K562 (cell line): Measurements from ENCODE around the gene MEIKIN. TPM values are rescaled to one million over a fixed set of nuclear protein-coding genes. Genes with fewer than 3 reads are reported as not detected.

Experiments used
- ARID3B ChIP-seq: fragments of 250-450 bp; sonication (Bioruptor Pico); IDR thresholded peaks from 2 replicates; pipeline ENCODE4 v1.4.0; 2020; ENCODE audit warnings: borderline replicate concordance
- BDP1 ChIP-seq: IDR thresholded peaks from 3 replicates; pipeline ENCODE4 v1.6.1; 2011; ENCODE audit not compliant: insufficient read length, insufficient read depth
- CBX1 ChIP-seq: sonication (generic); IDR thresholded peaks from 2 replicates; pipeline ENCODE4 v1.6.1; 2016; ENCODE audit warnings: antibody characterized with exemption, low read depth, mild to moderate bottlenecking
- CC2D1A ChIP-seq: fragments of 450-650 bp; IDR thresholded peaks from 2 replicates; pipeline ENCODE4 v1.6.1; 2017; ENCODE audit warnings: mild to moderate bottlenecking
- E2F1 ChIP-seq: sonication (generic); formaldehyde crosslinking; IDR thresholded peaks from 2 replicates; pipeline ENCODE4 v1.8.1; 2023; ENCODE audit warnings: mild to moderate bottlenecking, missing genetic modification reagents, moderate library complexity
- EP400 ChIP-seq: fragments of 450-650 bp; IDR thresholded peaks from 2 replicates; pipeline ENCODE4 v1.6.1; 2017; ENCODE audit warnings: antibody characterized with exemption, mild to moderate bottlenecking, moderate library complexity
- ETV1 ChIP-seq: fragments of 450-650 bp; conservative IDR thresholded peaks from 2 replicates; pipeline ENCODE4 v1.6.1; 2016; ENCODE audit warnings: missing genetic modification characterization, control low read depth, low read depth, missing compliant biosample characterization
- FOSL1 ChIP-seq: fragments of 200-800 bp; sonication (Bioruptor generic); conservative IDR thresholded peaks from 2 replicates; pipeline ENCODE4 v1.6.1; 2016; ENCODE audit warnings: missing genetic modification characterization, missing compliant biosample characterization
- HMG20A ChIP-seq: fragments of 450-650 bp; formaldehyde crosslinking; conservative IDR thresholded peaks from 2 replicates; pipeline ENCODE4 v1.4.0; 2020; ENCODE audit warnings: mild to moderate bottlenecking, mixed read lengths
- IRF1 ChIP-seq: sonication (generic); formaldehyde crosslinking; IDR thresholded peaks from 2 replicates; pipeline ENCODE4 v1.8.0; 2022; ENCODE audit warnings: missing genetic modification reagents, mild to moderate bottlenecking, borderline replicate concordance
- NR0B1 ChIP-seq: fragments of 450-650 bp; IDR thresholded peaks from one replicate; pipeline ENCODE4 v1.6.1; 2018; ENCODE audit warnings: mild to moderate bottlenecking, moderate library complexity; ENCODE audit not compliant: partially characterized antibody
- RB1 ChIP-seq: fragments of 450-650 bp; IDR thresholded peaks from 2 replicates; pipeline ENCODE4 v1.6.1; 2017; ENCODE audit warnings: low read depth, mild to moderate bottlenecking
- RBM22 ChIP-seq: fragments of 200-400 bp; formaldehyde crosslinking; IDR thresholded peaks from 2 replicates; pipeline ENCODE4 v1.6.1; 2018; ENCODE audit warnings: low read length, low read depth; ENCODE audit not compliant: poor library complexity, severe bottlenecking
- RFX7 ChIP-seq: fragments of 250-450 bp; sonication (Bioruptor Pico); IDR thresholded peaks from 2 replicates; pipeline ENCODE4 v1.5.1; 2021; ENCODE audit warnings: mild to moderate bottlenecking
- TAF9B ChIP-seq: fragments of 450-650 bp; IDR thresholded peaks from 2 replicates; pipeline ENCODE4 v1.6.1; 2018; ENCODE audit warnings: mild to moderate bottlenecking; ENCODE audit not compliant: partially characterized antibody
- TAL1 ChIP-seq: fragments of 450-650 bp; IDR thresholded peaks from 2 replicates; pipeline ENCODE4 v1.6.1; 2016; ENCODE audit warnings: mild to moderate bottlenecking
- TSHZ1 ChIP-seq: fragments of 250-450 bp; sonication (Bioruptor Pico); IDR thresholded peaks from 2 replicates; pipeline ENCODE4 v1.4.0; 2020; ENCODE audit warnings: mild to moderate bottlenecking, moderate library complexity
- ZNF764 ChIP-seq: fragments of 250-450 bp; sonication (Bioruptor Pico); IDR thresholded peaks from 2 replicates; pipeline ENCODE4 v1.4.0; 2020; ENCODE audit warnings: low read depth, mild to moderate bottlenecking, moderate library complexity
- ZNF79 ChIP-seq: fragments of 250-450 bp; sonication (Bioruptor Pico); IDR thresholded peaks from 2 replicates; pipeline ENCODE4 v1.4.0; 2020; ENCODE audit warnings: low read depth, mild to moderate bottlenecking, moderate library complexity
- polyA plus RNA-seq, 8 experiments: library from polyadenylated mRNA; depleted of rRNA in 4 of 8; stranded (reverse) in 5 of 8; unstranded in 3 of 8; fragments of >200 nt; fragmentation: Nextera tagmentation in 2 of 8; fragmentation: Illumina TruSeq in 1 of 8; extraction: Ambion mirVana in 2 of 8; extraction: Trizol in 1 of 8; gene quantifications; 2 replicates each; pipeline versions ENCODE4 v1.2.1 to v1.2.3, GENCODE V29; 2011 to 2014; ENCODE audit warnings: inconsistent platforms in 1 of 8, missing spikeins in 1 of 8
- total RNA-seq, 7 experiments: library from RNA; depleted of rRNA in 6 of 7; stranded (reverse); fragments of >200 nt in 6 of 7; fragmentation: Illumina TruSeq in 2 of 7; extraction: Trizol in 2 of 7; gene quantifications; 2 replicates each; pipeline versions ENCODE4 v1.2.1 to v1.2.3, GENCODE V29; 2011 to 2021; ENCODE audit warnings: low replicate concordance in 1 of 7

Gene MEIKIN
- total and polyA plus RNA-seq, 9 of the 15 experiments (the other 6 are each of a cell fraction or from before 2014, with no cell fraction given): 0.18 TPM; not detected in 8

GRCh38 chr5:131796793-131797693 is 148.4 kb downstream of the MEIKIN start, which contains the start of gene FNIP1 (continued):
- TF ChIP-seq TAF9B: peak; percentile 76
- peak; percentile 52 for TF ChIP-seq CBX1
- no peak for TF ChIP-seq TAL1
- TF ChIP-seq ARID3B (CRISPR knock-in tag): 0 out of 2 replicates have a peak, but pooled peaks have one; percentile 30
- TF ChIP-seq HMG20A (CRISPR knock-in tag): no peak
- TF ChIP-seq RBM22: no peak
- TF ChIP-seq IRF1 (CRISPR knock-in tag): peak; percentile 96
- peak; percentile 98 for TF ChIP-seq FOSL1 (tag)
- TF ChIP-seq ZNF764 (CRISPR knock-in tag): peak; percentile 66; the same call in 1 of the 2 replicates
- no peak; the same call in 1 of the 2 replicates for TF ChIP-seq RB1
- no peak for TF ChIP-seq RFX7 (CRISPR knock-in tag)
- TF ChIP-seq ETV1 (tag): peak; percentile 42; the same call in 1 of the 2 replicates
- no peak for TF ChIP-seq NR0B1
- no peak for TF ChIP-seq BDP1
- TF ChIP-seq TSHZ1: 0 out of 2 replicates have a peak, but pooled peaks have one; percentile 55
- no peak for TF ChIP-seq ZNF79 (CRISPR knock-in tag)
- peak; percentile 88 for TF ChIP-seq E2F1
- TF ChIP-seq CC2D1A: 0 out of 2 replicates have a peak, but pooled peaks have one; percentile 13
- TF ChIP-seq EP400: peak; percentile 88
